CD4-positive, alpha-beta T cell (primary cell): ENCODE data around the gene SNX6. TPM values are rescaled to one million over a fixed set of nuclear protein-coding genes. Genes with fewer than 3 reads are reported as not detected.

Experiments
- ATAC-seq: fragments of 200-7000 bp; cut with Tn5 transposase; one replicate; pipeline ENCODE4 v1.10.0; 2022; ENCODE audit warnings: mild to moderate bottlenecking; ENCODE audit not compliant: poor library complexity
- CTCF ChIA-PET: fragments of 350-600 bp; sonication (Branson Sonifier 250); formaldehyde crosslinking; loops from one replicate; lab custom pipeline; 2021; ENCODE audit warnings: antibody characterized with exemption, inconsistent platforms; lab: Charles Lee
- POLR2A ChIA-PET: fragments of 350-600 bp; sonication (Branson Sonifier 250); formaldehyde crosslinking; loops from one replicate; lab custom pipeline; 2021; ENCODE audit warnings: antibody characterized with exemption, inconsistent platforms; lab: Charles Lee
- DNase-seq, 14 experiments: peaks; one replicate each; pipeline ENCODE4 v3.0.0-alpha.2; 2013 to 2020; ENCODE audit warnings: mixed read lengths in 2 of 14
- H3K27ac ChIP-seq, 2 donors: one replicate each; pipeline versions ENCODE4 v1.5.1 to v1.7.0; 2013; ENCODE audit warnings: low read length in 2 of 2, low read depth in 1 of 2, mild to moderate bottlenecking in 1 of 2
- H3K27me3 ChIP-seq, 2 experiments: 1 replicate in 1 of 2; 2 replicates in 1 of 2; pipeline versions ENCODE4 v1.6.1 to v1.7.0; 2013; ENCODE audit warnings: low read length in 2 of 2, control low read depth in 1 of 2, mild to moderate bottlenecking in 1 of 2, moderate library complexity in 1 of 2; ENCODE audit not compliant: insufficient read depth in 2 of 2, control insufficient read depth in 1 of 2
- H3K36me3 ChIP-seq: one replicate; pipeline ENCODE4 v1.6.1; 2013; ENCODE audit warnings: low read length, control low read depth; ENCODE audit not compliant: insufficient read depth
- H3K4me1 ChIP-seq: one replicate; pipeline ENCODE4 v1.6.1; 2013; ENCODE audit warnings: low read length, control low read depth; ENCODE audit not compliant: insufficient read depth
- H3K4me3 ChIP-seq: one replicate; pipeline ENCODE4 v1.5.1; 2013; ENCODE audit warnings: mild to moderate bottlenecking, low read length, moderate library complexity
- H3K9me3 ChIP-seq, 2 experiments: 1 replicate in 1 of 2; 2 replicates in 1 of 2; pipeline versions ENCODE4 v1.6.1 to v1.7.0; 2013; ENCODE audit warnings: low read length in 2 of 2, mild to moderate bottlenecking in 2 of 2, control low read depth in 1 of 2, moderate library complexity in 1 of 2; ENCODE audit not compliant: control insufficient read depth in 1 of 2, insufficient read depth in 1 of 2
- H3K27ac Mint-ChIP-seq: one replicate; pipeline ENCODE4 v1.8.0; 2020; ENCODE audit warnings: mixed read lengths
- H3K27me3 Mint-ChIP-seq: one replicate; pipeline ENCODE4 v1.8.0; 2021; ENCODE audit warnings: mixed read lengths
- H3K36me3 Mint-ChIP-seq: one replicate; pipeline ENCODE4 v1.8.0; 2021; ENCODE audit warnings: low read depth, mixed read lengths
- H3K4me1 Mint-ChIP-seq: one replicate; pipeline ENCODE4 v1.8.0; 2021; ENCODE audit warnings: low read depth, mixed read lengths
- H3K4me3 Mint-ChIP-seq: one replicate; pipeline ENCODE4 v1.8.0; 2020; ENCODE audit warnings: mild to moderate bottlenecking, mixed read lengths
- H3K9me3 Mint-ChIP-seq: one replicate; pipeline ENCODE4 v1.8.0; 2020; ENCODE audit warnings: mixed read lengths
- CTCF ChIP-seq: fragments of 200-600 bp; IDR thresholded peaks from one replicate; pipeline ENCODE4 v1.8.0; 2022; ENCODE audit warnings: antibody characterized with exemption, mild to moderate bottlenecking
- intact Hi-C, 2 experiments: fragments of 100-400 bp; cut with DNase I in 1 of 2; cut with micrococcal nuclease in 1 of 2; formaldehyde crosslinking; loops; one replicate each; pipeline versions ENCODE4 v1.15.1 to v1.9.0; 2023 to 2025; cut with DNase I, micrococcal nuclease
- total RNA-seq, 174 experiments: library from RNA in 2 of 174; stranded (reverse) in 2 of 174; gene quantifications; one replicate each; pipeline ENCODE4 v1.2.3 and lab custom pipeline; 2021 to 2026

The SNX6 gene
- total RNA-seq, 2 experiments from 2014 or later: 51.5 to 55.8 TPM

GRCh38 chr14:34592623-34593022 is 37.3 kb downstream of the SNX6 start:
- POLR2A ChIA-PET: interaction anchor here (0.8 kb wide), 1 partner anchor 15 kb away, joined by 4 read pairs; no protein-coding TSS in a partner anchor
- Histone ChIP-seq H3K36me3 (peaks cover 73% of the 10 kb centered on the region), H3K4me1 (no peaks in the 10 kb centered on the region), H3K4me3 (no peak overlapping the region), H3K27ac (no peak overlapping the region), H3K27me3 (no peaks in the 10 kb centered on the region), H3K9me3 (no peaks in the 10 kb centered on the region)
- intact Hi-C loops: no loop called here
- Mint-ChIP-seq H3K9me3 (no peaks in the 10 kb centered on the region), H3K36me3 (peaks cover 81% of the 10 kb centered on the region), H3K27ac (no peak overlapping the region), H3K27me3 (no peaks in the 10 kb centered on the region), H3K4me1 (no peaks in the 10 kb centered on the region), H3K4me3 (no peak overlapping the region)
- CTCF ChIA-PET: no interaction called here
- ATAC-seq (no peak), DNase-seq (no peak)
- no peak for TF ChIP-seq CTCF

GRCh38 chr14:34583525-34583924 is 46.4 kb downstream of the SNX6 start:
- no peak overlapping the region for H3K4me3 Mint-ChIP-seq
- no peak for TF ChIP-seq CTCF
- DNase-seq (no peak), ATAC-seq (no peak)
- ChIA-PET CTCF (no interaction called here), POLR2A (no interaction called here)
- no peak overlapping the region for H3K4me3 ChIP-seq
- no peaks in the 10 kb centered on the region for H3K4me1 Mint-ChIP-seq
- no peak overlapping the region for H3K27ac ChIP-seq
- H3K4me1 ChIP-seq: no peaks in the 10 kb centered on the region
- no peaks in the 10 kb centered on the region for H3K9me3 Mint-ChIP-seq
- H3K36me3 ChIP-seq: peaks cover 75% of the 10 kb centered on the region
- no peaks in the 10 kb centered on the region for H3K9me3 ChIP-seq
- H3K27me3 Mint-ChIP-seq: no peaks in the 10 kb centered on the region
- H3K27ac Mint-ChIP-seq: no peak overlapping the region
- H3K36me3 Mint-ChIP-seq: peaks cover 77% of the 10 kb centered on the region
- intact Hi-C loops: no loop called here
- H3K27me3 ChIP-seq: no peaks in the 10 kb centered on the region

- no peak overlapping the region for H3K4me3 Mint-ChIP-seq
- ATAC-seq (no peak), DNase-seq (no peak)
- H3K27me3 Mint-ChIP-seq: no peaks in the 10 kb centered on the region
- intact Hi-C loops: no loop called here
- H3K9me3 Mint-ChIP-seq: no peaks in the 10 kb centered on the region
- no peak overlapping the region for H3K27ac Mint-ChIP-seq
- Histone ChIP-seq H3K4me3 (no peak overlapping the region), H3K36me3 (peaks cover 77% of the 10 kb centered on the region), H3K27me3 (no peaks in the 10 kb centered on the region), H3K4me1 (no peaks in the 10 kb centered on the region), H3K9me3 (no peaks in the 10 kb centered on the region), H3K27ac (no peak overlapping the region)
- no peaks in the 10 kb centered on the region for H3K4me1 Mint-ChIP-seq
- ChIA-PET POLR2A (no interaction called here), CTCF (no interaction called here)
- no peak for TF ChIP-seq CTCF
- peaks cover 81% of the 10 kb centered on the region for H3K36me3 Mint-ChIP-seq
Observed at GRCh38 chr14:34582117-34582680, 47.7 kb downstream of the SNX6 start.
